Measurements from ENCODE around the gene ACTR6. TPM values are rescaled to one million over a fixed set of nuclear protein-coding genes. Genes with fewer than 3 reads are reported as not detected.
"Not testable (repeated sequence)": the region's sequence is repeated elsewhere in the genome, so short reads cannot be mapped to it uniquely, and the experiment has no call there.

Gene ACTR6
- total and polyA plus RNA-seq, 4 donors: 26.8 to 53.4 (median 46.0) TPM

DNA sequence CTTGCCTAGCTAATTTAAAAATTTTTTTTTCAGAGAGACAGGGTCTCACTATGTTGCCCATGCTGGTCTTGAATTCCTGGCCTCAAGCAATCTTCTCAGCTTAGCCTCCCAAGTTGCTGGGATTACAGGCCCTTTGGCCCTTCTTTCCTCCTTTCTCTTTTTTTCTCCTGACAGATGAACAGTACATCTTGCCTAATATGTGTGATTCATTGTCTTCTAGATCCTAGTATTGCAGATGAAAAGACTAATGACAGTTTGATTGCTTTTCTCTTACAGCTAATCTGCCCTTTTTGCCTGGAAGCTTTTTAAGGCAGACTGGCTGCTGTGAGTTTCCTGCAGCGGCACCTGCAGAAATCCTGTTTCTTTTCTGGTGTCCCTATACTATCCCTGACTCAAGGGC lies 54.3 kb downstream of the ACTR6 start:
- Histone ChIP-seq H3K27me3 (ENCODE audit: control insufficient read depth, insufficient read depth, low read length) (no peaks in the 10 kb centered on the region), H3K4me1 (ENCODE audit: control insufficient read depth, insufficient read depth, low read length) (no peaks in the 10 kb centered on the region), H3K27ac (ENCODE audit: low read depth, low read length) (no peak overlapping the region), H3K36me3 (ENCODE audit: control insufficient read depth, insufficient read depth, low read length) (no peaks in the 10 kb centered on the region), H3K9me3 (ENCODE audit: control insufficient read depth, insufficient read depth, low read length) (no peaks in the 10 kb centered on the region), H3K4me3 (ENCODE audit: low read depth, low read length) (no peak overlapping the region)
- DNase-seq (ENCODE audit: low read depth in 4 of 6, low spot score in 6 of 6): no peak
- 100% methylated on average over 1 of the region's 1 CpG for WGBS (ENCODE audit: insufficient coverage)

DNA sequence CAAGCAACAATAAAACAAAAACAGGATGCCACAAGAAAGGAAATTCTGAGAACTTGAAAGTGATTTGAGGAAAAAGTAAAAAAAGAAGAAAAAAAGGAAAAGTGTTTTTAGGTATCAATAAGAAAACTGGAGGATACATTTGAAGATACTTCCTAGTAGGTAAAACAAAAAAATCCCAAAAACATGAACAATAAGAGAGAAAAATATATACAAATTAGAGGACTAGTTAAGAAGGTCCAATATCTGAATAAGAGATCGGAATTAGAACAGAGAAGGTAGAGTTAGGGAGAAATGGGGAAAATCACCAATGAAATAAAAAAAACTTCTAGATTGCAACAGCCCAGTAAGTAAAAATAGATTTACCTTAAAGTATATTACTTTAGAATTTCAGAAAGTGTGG lies 57.5 kb downstream of the ACTR6 start:
- Histone ChIP-seq H3K4me3 (ENCODE audit: low read depth, low read length) (no peak overlapping the region), H3K36me3 (ENCODE audit: control insufficient read depth, insufficient read depth, low read length) (no peaks in the 10 kb centered on the region), H3K9me3 (ENCODE audit: control insufficient read depth, insufficient read depth, low read length) (no peaks in the 10 kb centered on the region), H3K27me3 (ENCODE audit: control insufficient read depth, insufficient read depth, low read length) (no peaks in the 10 kb centered on the region), H3K27ac (ENCODE audit: low read depth, low read length) (no peak overlapping the region), H3K4me1 (ENCODE audit: control insufficient read depth, insufficient read depth, low read length) (no peaks in the 10 kb centered on the region)
- no peak for DNase-seq (ENCODE audit: low read depth in 4 of 6, low spot score in 6 of 6)
- WGBS (ENCODE audit: insufficient coverage): no CpG with 5 or more reads among the region's 1 CpG

DNA sequence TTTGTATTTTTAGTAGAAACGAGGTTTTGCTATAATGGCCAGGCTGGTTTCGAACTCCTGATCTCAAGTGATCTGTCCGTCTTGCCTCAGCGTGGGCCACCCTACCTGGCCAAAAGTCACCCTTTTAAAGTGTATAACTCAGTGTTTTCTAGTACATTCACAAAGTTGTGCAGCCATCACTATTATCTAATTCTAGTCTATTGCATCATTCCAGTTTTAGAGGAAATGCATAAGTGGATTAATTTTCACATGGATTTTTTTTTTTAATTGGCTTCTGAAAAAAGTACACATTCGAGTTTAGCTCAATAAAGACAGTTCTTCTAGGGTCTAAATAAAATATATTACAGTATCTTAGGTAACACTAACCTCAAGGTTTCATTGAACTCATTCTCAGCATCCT lies 62.5 kb downstream of the ACTR6 start:
- peaks cover 3% of the 10 kb centered on the region for H3K4me1 ChIP-seq (ENCODE audit: control insufficient read depth, insufficient read depth, low read length)
- no CpG with 5 or more reads among the region's 5 CpGs for WGBS (ENCODE audit: insufficient coverage)
- DNase-seq (ENCODE audit: low read depth in 4 of 6, low spot score in 6 of 6): no peak
- no peaks in the 10 kb centered on the region for H3K36me3 ChIP-seq (ENCODE audit: control insufficient read depth, insufficient read depth, low read length)
- no peaks in the 10 kb centered on the region for H3K9me3 ChIP-seq (ENCODE audit: control insufficient read depth, insufficient read depth, low read length)
- H3K27ac ChIP-seq (ENCODE audit: low read depth, low read length): no peak overlapping the region
- H3K4me3 ChIP-seq (ENCODE audit: low read depth, low read length): no peak overlapping the region
- no peaks in the 10 kb centered on the region for H3K27me3 ChIP-seq (ENCODE audit: control insufficient read depth, insufficient read depth, low read length)

DNA sequence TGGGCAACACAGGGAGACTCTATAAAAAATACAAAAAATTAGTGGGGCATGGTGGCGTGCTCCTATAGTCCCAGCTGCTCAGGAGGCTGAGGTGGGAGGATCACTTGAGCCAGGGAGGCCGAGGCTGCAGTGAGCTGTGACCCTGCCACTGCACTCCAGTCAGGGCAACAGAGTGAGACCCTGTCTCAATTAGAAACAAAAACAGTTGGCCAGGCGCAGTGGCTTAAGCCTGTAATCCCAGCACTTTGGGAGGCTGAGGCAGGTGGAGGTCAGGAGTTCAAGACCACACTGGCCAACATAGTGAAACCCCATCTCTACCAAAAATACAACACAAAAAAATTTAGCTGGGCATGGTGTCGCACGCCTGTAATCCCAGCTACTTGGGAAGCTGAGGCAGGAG lies 64.5 kb downstream of the ACTR6 start:
- H3K27me3 ChIP-seq (ENCODE audit: control insufficient read depth, insufficient read depth, low read length); DNase-seq (ENCODE audit: low read depth in 4 of 6, low spot score in 6 of 6); H3K4me3 ChIP-seq (ENCODE audit: low read depth, low read length); H3K9me3 ChIP-seq (ENCODE audit: control insufficient read depth, insufficient read depth, low read length); H3K4me1 ChIP-seq (ENCODE audit: control insufficient read depth, insufficient read depth, low read length); H3K36me3 ChIP-seq (ENCODE audit: control insufficient read depth, insufficient read depth, low read length); H3K27ac ChIP-seq (ENCODE audit: low read depth, low read length): not testable (repeated sequence)
- 100% methylated on average over 2 of the region's 5 CpGs for WGBS (ENCODE audit: insufficient coverage)

DNA sequence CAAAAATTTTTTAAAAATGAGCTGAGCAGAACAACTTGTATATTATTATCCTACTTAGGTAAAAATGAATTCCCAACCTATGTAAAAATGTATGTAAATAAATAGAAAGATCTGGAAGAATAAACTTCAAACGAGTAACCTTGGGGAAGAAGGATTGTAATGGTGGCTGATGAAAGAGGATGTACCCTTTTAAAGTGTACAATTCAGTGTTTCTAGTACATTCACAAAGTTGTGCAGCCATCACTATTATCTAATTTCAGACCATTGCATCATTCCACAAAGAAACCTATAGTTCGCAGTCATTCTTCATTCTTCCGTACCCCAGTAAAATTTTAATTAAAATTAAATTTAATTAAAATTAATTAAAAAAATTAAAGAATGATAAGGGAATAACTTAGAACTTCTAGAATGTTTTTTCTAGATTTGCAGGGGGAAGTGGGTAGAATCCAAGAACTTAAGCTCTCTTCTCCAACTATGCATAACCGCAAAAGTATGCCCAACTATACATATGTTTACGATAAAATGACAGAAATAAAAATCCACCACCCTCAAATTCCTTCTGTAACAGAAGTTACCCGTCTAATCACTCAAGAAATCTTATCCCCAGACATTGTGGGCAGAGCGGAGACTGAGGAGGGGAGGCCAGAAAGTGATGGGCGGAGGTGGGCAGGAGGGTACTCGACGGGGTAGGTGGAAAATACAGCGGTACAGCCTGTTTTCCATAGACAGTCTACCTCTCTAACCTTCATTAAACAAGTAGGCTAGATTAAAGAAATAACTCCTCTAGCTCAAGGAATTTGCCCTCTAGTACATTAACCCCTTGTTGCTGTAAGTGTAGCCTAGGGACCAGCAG lies 65.3 kb downstream of the ACTR6 start:
- Histone ChIP-seq H3K4me3 (ENCODE audit: low read depth, low read length) (peak overlapping the region; percentile 86), H3K9me3 (ENCODE audit: control insufficient read depth, insufficient read depth, low read length) (no peaks in the 10 kb centered on the region), H3K27ac (ENCODE audit: low read depth, low read length) (peak overlapping the region; percentile 96), H3K27me3 (ENCODE audit: control insufficient read depth, insufficient read depth, low read length) (no peaks in the 10 kb centered on the region), H3K4me1 (ENCODE audit: control insufficient read depth, insufficient read depth, low read length) (peaks cover 3% of the 10 kb centered on the region), H3K36me3 (ENCODE audit: control insufficient read depth, insufficient read depth, low read length) (no peaks in the 10 kb centered on the region)
- DNase-seq (ENCODE audit: low read depth in 4 of 6, low spot score in 6 of 6): no peak
- no CpG with 5 or more reads among the region's 11 CpGs for WGBS (ENCODE audit: insufficient coverage)

DNA sequence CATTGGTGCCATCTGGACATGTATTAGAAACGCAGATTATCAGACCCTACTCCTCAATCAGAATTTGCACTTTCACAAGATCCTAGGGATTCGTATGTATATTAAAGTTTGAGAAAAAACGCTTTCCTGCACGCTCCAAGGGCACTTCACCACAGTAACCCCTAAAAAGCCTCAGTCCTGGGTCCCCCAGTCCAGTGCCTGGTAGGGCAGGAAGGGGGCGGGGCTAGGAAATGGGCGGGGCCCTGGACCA lies 65.9 kb downstream of the ACTR6 start:
- Histone ChIP-seq H3K27me3 (ENCODE audit: control insufficient read depth, insufficient read depth, low read length) (no peaks in the 10 kb centered on the region), H3K4me1 (ENCODE audit: control insufficient read depth, insufficient read depth, low read length) (peaks cover 3% of the 10 kb centered on the region), H3K4me3 (ENCODE audit: low read depth, low read length) (peak overlapping the region; percentile 86), H3K9me3 (ENCODE audit: control insufficient read depth, insufficient read depth, low read length) (no peaks in the 10 kb centered on the region), H3K27ac (ENCODE audit: low read depth, low read length) (peak overlapping the region; percentile 96), H3K36me3 (ENCODE audit: control insufficient read depth, insufficient read depth, low read length) (no peaks in the 10 kb centered on the region)
- 0% methylated on average over 2 of the region's 6 CpGs for WGBS (ENCODE audit: insufficient coverage)
- no peak for DNase-seq (ENCODE audit: low read depth in 4 of 6, low spot score in 6 of 6)

DNA sequence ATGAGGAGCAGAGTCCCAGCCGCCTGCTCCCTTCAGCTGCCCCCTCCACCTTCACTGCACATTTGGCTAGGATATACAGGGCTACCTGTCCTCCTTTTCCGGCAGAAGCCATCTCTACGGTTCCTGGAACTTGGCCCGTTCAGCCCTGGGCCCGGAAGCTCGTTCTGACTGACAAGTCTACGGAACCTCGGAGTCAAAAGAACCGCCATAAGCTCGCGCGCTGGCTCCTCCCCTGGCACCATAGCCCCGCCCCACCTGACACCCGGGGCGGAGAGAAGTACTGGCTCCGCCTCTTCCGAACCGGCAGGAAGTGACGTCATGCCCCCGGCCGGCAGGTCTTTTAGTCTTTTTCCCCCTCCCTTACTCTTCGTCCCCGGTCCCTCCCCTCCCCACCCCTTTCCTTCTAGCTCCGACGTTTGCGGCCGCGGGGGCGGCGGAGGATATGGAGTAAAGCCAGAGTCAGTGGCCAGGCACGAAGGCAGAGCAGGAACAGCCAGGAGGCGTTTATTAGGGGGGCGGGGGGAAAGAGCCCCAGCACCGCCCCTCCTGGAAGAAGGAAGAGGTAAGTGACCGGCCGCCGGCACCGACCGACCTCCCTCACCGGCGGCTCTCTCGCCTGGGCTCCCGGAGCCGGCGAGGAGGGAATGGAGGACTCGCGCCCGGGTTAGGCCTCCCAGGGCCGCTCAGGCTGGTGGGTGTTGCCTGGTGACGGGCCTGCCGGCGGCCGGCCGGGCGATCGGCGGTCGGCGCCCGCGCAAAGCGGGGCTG lies 66.4 kb downstream of the ACTR6 start, which contains the start of the genes DEPDC4 and SCYL2:
DEPDC4 (minus strand) TSS at position 245 of the 768 bp plus-strand sequence; CDS start at position 242, 3 bp downstream.
SCYL2 (plus strand) TSS at position 343 of the 768 bp plus-strand sequence. CDS start 15,794 bp downstream, outside the sequence.
- peak within 1 kb of the TSS; percentile 86 for H3K4me3 ChIP-seq (ENCODE audit: low read depth, low read length)
- H3K4me1 ChIP-seq (ENCODE audit: control insufficient read depth, insufficient read depth, low read length): peaks cover 3% of the 10 kb centered on the region
- H3K36me3 ChIP-seq (ENCODE audit: control insufficient read depth, insufficient read depth, low read length): no peaks in the 10 kb centered on the region
- no peaks in the 10 kb centered on the region for H3K9me3 ChIP-seq (ENCODE audit: control insufficient read depth, insufficient read depth, low read length)
- 0% methylated on average over 55 of the region's 62 CpGs for WGBS (ENCODE audit: insufficient coverage)
- peak; percentile 89 to 99 (median 93) for DNase-seq (ENCODE audit: low read depth in 4 of 6, low spot score in 6 of 6)
- H3K27ac ChIP-seq (ENCODE audit: low read depth, low read length): peak within 1 kb of the TSS; percentile 96
- no peaks in the 10 kb centered on the region for H3K27me3 ChIP-seq (ENCODE audit: control insufficient read depth, insufficient read depth, low read length)

DNA sequence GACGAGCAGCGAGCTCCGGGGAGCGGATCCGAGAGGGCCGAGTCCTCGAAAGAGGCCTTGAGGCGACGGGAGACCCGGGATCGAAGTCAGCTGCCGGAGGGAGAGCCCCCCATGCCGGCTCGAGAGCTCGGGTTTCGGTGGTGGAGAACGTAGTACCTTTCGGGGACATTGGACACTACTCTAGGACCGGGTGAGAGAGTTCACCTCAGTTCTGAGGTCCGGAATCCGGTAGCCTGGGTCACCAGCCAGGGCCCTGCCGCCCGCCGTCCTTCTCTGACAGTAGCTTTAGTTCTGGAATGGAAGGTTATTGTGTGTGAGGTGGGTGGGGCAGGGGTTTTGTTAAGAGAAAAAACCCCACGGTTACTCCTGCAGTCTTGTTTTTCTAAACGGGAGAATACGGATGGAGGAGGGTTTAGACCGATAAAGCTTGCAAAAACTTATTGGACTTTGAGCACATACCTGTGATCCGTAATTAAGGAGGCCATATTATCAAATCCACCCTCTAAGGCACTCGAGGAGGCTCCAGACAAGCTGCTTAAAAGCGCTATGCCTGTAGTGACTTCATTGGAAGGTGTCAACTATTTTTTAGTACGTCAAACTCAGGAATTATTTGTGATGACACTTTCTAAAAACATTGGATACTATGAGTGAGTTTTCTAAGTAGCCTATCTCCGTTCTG lies 67.1 kb downstream of the ACTR6 start:
- Histone ChIP-seq H3K27ac (ENCODE audit: low read depth, low read length) (peak overlapping the region; percentile 96), H3K27me3 (ENCODE audit: control insufficient read depth, insufficient read depth, low read length) (no peaks in the 10 kb centered on the region), H3K4me3 (ENCODE audit: low read depth, low read length) (peak overlapping the region; percentile 86), H3K36me3 (ENCODE audit: control insufficient read depth, insufficient read depth, low read length) (no peaks in the 10 kb centered on the region), H3K9me3 (ENCODE audit: control insufficient read depth, insufficient read depth, low read length) (no peaks in the 10 kb centered on the region), H3K4me1 (ENCODE audit: control insufficient read depth, insufficient read depth, low read length) (peaks cover 3% of the 10 kb centered on the region)
- WGBS (ENCODE audit: insufficient coverage): 0% methylated on average over 24 of the region's 33 CpGs
- DNase-seq (ENCODE audit: low read depth in 4 of 6, low spot score in 6 of 6): peak in 3 of 6 donors; percentile 6 to 40 (median 33)

DNA sequence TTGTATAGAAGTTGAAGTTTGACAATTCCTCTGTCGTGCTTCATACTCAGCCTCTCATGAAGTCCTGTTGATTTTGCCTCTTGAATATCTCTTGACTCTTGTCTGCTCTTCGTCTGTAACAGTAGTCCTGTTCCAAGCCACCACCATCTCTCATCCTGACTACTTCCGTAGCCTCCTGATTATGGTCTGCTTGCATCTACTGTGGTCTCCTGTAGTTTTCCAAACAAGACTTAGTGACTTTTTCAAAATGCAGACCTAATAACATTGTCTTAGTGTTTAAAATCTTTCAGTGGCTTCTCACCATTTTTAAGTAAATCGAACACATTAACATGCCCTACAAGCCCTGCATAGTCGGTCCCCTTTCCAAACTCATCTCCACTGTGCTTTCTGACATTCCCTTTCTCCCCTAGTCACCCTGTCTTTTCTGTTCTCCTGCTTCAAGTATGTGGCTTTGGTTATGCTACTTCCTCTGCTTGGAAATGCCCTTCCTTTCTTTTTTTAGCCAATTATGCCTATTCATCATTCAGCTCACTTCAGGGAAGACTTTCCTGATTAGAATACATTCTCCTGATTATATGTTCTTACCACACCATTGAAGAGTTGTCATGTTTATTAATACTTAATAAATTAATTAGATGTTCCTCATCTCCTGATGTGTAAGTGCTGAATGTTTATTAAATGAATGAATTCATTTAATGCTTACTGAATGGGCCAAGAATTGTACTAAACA lies 68.4 kb downstream of the ACTR6 start:
- H3K4me3 ChIP-seq (ENCODE audit: low read depth, low read length): peak overlapping the region; percentile 86
- DNase-seq (ENCODE audit: low read depth in 4 of 6, low spot score in 6 of 6): peak in 1 of 6 donors; percentile 3
- WGBS (ENCODE audit: insufficient coverage): 29% methylated on average over 3 of the region's 5 CpGs
- H3K36me3 ChIP-seq (ENCODE audit: control insufficient read depth, insufficient read depth, low read length): no peaks in the 10 kb centered on the region
- H3K27me3 ChIP-seq (ENCODE audit: control insufficient read depth, insufficient read depth, low read length): no peaks in the 10 kb centered on the region
- no peaks in the 10 kb centered on the region for H3K9me3 ChIP-seq (ENCODE audit: control insufficient read depth, insufficient read depth, low read length)
- H3K27ac ChIP-seq (ENCODE audit: low read depth, low read length): no peak overlapping the region
- peaks cover 3% of the 10 kb centered on the region for H3K4me1 ChIP-seq (ENCODE audit: control insufficient read depth, insufficient read depth, low read length)
